C4-2B (cell line): ENCODE results near the gene NARF.
"Not testable (repeated sequence)": the region's sequence is repeated elsewhere in the genome, so short reads cannot be mapped to it uniquely, and the experiment has no call there.

Experiments used
- H3K27ac ChIP-seq: fragments of 450-650 bp; 2 replicates; pipeline ENCODE4 v1.5.1; 2017
- CTCF ChIP-seq: fragments of 450-650 bp; conservative IDR thresholded peaks from 2 replicates; pipeline ENCODE4 v1.5.1; 2017; ENCODE audit warnings: mild to moderate bottlenecking
- ZFX ChIP-seq: fragments of 450-650 bp; IDR thresholded peaks from 2 replicates; pipeline ENCODE4 v1.6.1; 2017

NARF gene

GRCh38 chr17:82529914-82530300 lies 71.4 kb downstream of the NARF start:
- TF ChIP-seq ZFX = no peak
- no peak for TF ChIP-seq CTCF
- H3K27ac ChIP-seq = no peak overlapping the region

- H3K27ac ChIP-seq = no peak overlapping the region
- TF ChIP-seq ZFX (no peak), CTCF (no peak)
These were observed 72.9 kb downstream of the NARF start for GRCh38 chr17:82531431-82531881.

- peak overlapping the region; percentile 12 for H3K27ac ChIP-seq
These were observed 75.9 kb downstream of the NARF start for GRCh38 chr17:82534401-82534812.

GRCh38 chr17:82536512-82537201 lies 78.1 kb downstream of the NARF start:
- TF ChIP-seq CTCF (no peak), ZFX (no peak)
- H3K27ac ChIP-seq = 0 out of 2 replicates have a peak overlapping the region, but pooled peaks have one; percentile 5

More at GRCh38 chr17:82534401-82534812, 75.9 kb downstream of the NARF start:
- TF ChIP-seq CTCF (no peak), ZFX (no peak)

- H3K27ac ChIP-seq = not testable (repeated sequence)
These were observed 78.7 kb downstream of the NARF start for GRCh38 chr17:82537228-82537627.

- not testable (repeated sequence) for H3K27ac ChIP-seq
These were observed 80.5 kb downstream of the NARF start for GRCh38 chr17:82539076-82539475.
